Measurements from ENCODE around the gene ZNF682.

ZNF682 gene

GRCh38 chr19:20051841-20052768 is 12.8 kb upstream of the ZNF682 start (continued):
- TF ChIP-seq ZNF501 (tag by site-specific recombination; IDR thresholded peaks at IDR 0.05) (no peak), KLF17 (tag by site-specific recombination; IDR thresholded peaks at IDR 0.05) (peak; percentile 25; the same call in 1 of the 2 replicates), ZNF366 (tag by site-specific recombination; conservative IDR thresholded peaks at IDR 0.05) (no peak), ZNF18 (tag by site-specific recombination; IDR thresholded peaks at IDR 0.05) (no peak), ZBTB1 (tag by site-specific recombination; IDR thresholded peaks at IDR 0.05) (no peak), HOXA7 (CRISPR knock-in tag; IDR thresholded peaks at IDR 0.05; ENCODE audit: borderline replicate concordance) (no peak), YY2 (tag by site-specific recombination; IDR thresholded peaks at IDR 0.05) (no peak), AEBP2 (tag by site-specific recombination; IDR thresholded peaks at IDR 0.05; ENCODE audit: borderline replicate concordance) (no peak), ZNF488 (tag by site-specific recombination; IDR thresholded peaks at IDR 0.05) (no peak), MZF1 (tag by site-specific recombination; IDR thresholded peaks at IDR 0.05; ENCODE audit: borderline replicate concordance) (no peak), ZNF184 (tag by site-specific recombination; IDR thresholded peaks at IDR 0.05) (no peak), ZEB2 (tag by site-specific recombination; IDR thresholded peaks at IDR 0.05) (no peak), ZNF155 (tag by site-specific recombination; IDR thresholded peaks at IDR 0.05) (no peak), ZBTB7A (tag by site-specific recombination; IDR thresholded peaks at IDR 0.05; ENCODE audit: low read depth) (no peak), ZNF248 (tag by site-specific recombination; IDR thresholded peaks at IDR 0.05) (no peak), ZNF76 (tag by site-specific recombination; IDR thresholded peaks at IDR 0.05; ENCODE audit: borderline replicate concordance, low read depth) (peak; percentile 92), ZNF692 (tag by site-specific recombination; IDR thresholded peaks at IDR 0.05) (no peak), ZNF354C (tag by site-specific recombination; IDR thresholded peaks at IDR 0.05; ENCODE audit: borderline replicate concordance, low read depth) (no peak), PRDM10 (tag by site-specific recombination; IDR thresholded peaks at IDR 0.05) (peak; percentile 68; the same call in 1 of the 2 replicates), ZBTB26 (tag by site-specific recombination; optimal IDR thresholded peaks at IDR 0.05) (peak; percentile 76), ZBTB20 (tag by site-specific recombination; IDR thresholded peaks at IDR 0.05) (peak; percentile 91), ZBTB11 (tag by site-specific recombination; conservative IDR thresholded peaks at IDR 0.05; ENCODE audit: low read depth) (peak; percentile 81)
